GM21447 (cell line): ENCODE measurements around the gene NAA38.
"Not testable (repeated sequence)": the region's sequence is repeated elsewhere in the genome, so short reads cannot be mapped to it uniquely, and the experiment has no call there.

Source experiments
- ATAC-seq: cut with Tn5 transposase; IDR thresholded peaks from one replicate; pipeline ENCODE4 v1.9.1; 2021; ENCODE audit not compliant: unreplicated experiment

The NAA38 gene

DNA sequence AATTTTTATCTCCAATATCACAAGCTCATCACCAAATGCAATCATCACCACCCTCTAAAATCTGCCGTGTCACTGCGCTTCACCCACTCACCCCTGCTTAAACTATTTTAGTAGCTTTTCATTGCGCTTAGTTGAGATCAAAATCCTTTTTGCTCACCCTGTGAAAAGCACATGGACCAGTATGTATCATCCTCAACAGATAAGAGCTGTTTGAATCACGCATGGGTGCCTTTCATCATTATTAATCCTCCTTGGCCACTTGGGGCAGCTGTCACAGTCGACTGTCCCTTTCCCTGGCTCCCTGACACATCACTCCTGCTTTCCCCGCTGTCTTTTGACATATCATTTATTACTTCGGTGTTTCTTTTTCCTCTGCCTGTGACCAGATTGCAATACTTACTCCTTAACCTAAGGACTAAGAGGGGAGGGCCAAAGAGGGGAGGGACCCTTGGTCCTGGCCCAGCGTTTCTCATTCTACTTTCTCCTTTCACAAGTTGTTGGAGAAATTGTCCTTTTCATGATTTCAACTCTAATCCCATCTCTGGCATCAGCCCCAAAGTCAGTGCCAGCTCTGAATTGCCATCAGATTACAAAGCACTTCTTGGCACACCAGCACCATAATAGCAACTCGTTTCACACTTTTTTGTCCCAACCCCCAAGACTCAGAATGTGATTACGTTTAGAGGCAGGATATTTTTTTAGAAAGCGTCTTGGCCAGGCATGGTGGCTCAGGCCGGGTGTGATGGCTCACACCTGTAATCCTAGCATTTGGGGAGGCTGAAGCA, 32.0 kb downstream of the NAA38 start:
- ATAC-seq = no peak

DNA sequence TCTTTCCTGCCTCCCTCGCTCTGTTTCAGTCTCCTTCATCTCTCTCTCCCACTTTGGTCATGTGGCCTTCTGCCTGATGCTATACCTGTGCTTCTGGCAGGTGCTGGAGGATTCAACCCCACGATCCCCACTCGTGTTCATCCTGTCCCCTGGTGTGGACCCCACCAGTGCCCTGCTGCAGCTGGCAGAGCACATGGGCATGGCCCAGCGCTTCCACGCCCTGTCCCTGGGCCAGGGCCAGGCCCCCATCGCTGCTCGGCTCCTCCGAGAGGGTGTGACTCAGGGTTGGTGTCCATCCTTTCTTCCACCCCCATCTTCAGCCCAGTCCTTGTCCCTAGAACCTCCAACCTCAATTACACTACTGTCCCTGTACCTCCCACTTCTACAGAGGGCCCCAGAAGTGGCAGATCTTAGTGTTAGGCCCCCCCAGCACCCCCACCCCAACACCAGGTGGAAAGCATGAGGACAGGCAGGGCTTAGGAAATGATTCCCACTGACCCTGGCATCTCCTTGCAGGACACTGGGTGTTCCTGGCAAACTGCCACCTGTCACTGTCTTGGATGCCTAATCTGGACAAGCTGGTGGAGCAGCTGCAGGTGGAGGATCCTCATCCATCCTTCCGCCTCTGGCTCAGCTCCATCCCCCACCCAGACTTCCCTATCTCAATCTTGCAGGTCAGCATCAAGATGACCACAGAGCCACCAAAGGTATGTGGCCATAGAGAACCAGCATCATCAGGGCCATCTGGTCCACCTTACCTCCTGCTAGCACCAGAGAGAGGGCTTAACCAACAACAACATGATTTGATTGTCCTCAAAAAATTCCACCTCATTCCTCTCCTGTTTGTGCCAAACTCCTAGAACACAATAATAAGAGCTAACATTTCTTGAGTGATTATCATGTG, 33.1 kb downstream of the NAA38 start:
- no peak for ATAC-seq

DNA sequence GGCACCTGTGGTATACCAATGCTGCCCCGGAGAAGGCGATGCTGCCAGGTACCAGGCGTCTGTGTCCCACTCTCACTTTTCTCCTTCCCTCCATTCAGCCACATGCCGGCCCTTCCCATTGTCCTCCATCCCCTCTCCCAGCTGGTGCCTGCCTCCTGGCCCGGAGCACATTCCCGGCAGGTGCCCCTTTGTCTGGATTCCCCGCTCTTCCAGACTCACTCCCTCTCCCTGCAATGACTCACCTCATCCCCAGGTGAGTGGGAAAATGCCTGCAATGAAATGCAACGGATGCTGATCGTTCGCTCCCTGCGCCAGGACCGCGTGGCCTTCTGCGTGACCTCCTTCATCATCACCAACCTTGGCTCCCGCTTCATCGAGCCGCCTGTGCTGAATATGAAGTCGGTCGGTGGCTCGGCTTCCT, 33.8 kb downstream of the NAA38 start:
- ATAC-seq = no peak

DNA sequence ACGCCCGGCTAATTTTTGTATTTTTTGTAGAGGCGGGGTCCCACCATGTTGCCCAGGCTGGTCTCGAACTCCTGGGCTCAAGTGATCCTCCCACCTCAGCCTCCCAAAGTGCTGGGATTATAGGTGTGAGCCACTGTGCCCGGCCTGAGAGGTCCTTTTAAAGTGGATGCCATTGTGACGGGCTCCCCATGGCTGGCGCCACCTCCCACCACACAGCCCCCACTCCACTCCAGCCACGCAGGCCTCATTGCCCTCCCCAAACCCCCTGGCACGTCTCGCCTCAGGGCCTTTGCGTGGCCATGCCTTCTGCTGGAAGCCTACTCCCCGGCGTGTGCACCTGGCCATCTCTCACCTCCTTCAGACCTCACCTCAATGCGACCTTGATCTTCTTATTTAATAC, 35.2 kb downstream of the NAA38 start:
- ATAC-seq = no peak

DNA sequence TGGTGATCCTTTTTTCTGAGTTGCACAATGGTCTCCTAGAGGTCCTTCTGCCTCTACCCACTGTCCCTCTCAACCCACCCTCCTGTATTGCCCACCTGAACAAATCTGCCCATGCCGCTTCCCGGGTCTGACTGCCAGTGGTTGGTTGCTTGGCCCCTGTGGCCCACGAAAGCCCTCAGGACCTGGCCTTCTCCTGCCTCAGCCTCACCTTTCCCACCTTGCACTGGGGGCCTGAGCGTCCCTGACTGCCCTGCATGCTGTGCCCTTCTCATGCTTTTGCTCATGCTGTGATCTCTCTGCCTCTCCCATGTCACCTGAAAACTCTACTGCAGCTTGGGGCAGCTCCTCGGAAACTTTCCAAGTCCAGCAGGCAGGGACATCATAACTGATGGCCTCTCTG, 37.1 kb downstream of the NAA38 start:
- no peak for ATAC-seq

DNA sequence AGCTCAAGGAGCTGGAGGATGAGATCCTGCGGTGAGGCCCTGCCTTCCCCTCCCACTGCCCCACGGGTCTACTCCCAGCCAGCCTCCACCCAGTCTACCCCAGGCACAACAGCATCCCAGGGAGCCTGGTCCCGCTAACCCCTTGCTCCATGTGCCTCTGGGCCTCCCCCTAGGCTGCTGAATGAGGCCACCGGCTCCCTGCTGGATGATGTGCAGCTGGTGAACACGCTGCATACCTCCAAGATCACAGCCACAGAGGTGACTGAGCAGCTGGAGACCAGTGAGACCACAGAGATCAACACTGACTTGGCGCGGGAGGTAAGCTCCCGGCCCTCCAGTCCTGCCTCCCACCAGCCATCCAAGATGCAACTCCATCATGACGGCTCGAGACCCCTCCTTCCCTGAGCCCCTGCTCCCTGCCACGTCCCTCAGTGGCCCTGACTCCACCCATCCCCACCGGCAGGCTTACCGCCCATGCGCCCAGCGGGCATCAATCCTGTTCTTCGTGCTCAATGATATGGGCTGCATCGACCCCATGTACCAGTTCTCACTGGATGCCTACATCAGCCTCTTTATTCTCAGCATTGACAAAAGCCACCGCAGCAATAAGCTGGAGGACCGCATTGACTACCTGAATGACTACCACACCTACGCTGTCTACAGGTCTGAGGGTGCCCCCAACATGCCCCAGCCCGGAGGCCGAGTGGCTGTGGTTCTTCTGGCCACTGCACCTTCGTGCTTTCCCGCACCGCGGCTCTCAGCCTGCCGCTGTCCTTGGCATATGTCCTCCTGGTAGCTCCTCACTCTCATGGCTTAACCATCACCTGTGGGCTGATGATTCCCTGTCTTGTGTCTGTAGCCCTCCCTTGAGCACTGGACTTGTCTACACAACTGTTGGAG, 38.4 kb downstream of the NAA38 start:
- no peak for ATAC-seq

DNA sequence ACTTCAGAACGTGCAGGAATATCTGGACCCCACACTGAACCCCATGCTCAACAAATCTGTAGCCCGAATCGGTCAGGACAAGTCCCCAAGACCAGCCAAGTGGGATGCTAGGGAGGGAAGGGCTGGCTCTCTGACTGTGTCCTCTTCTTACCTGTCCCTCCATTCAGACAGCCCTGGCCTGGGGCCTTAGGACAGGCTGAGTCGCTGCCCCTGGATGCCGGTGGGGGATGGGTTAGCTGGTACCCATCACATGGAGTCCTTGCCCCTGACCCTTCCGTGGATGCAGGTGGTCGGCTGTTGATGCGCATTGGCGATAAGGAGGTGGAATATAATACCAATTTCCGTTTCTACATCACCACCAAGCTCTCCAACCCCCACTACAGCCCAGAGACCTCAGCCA, 39.3 kb downstream of the NAA38 start:
- ATAC-seq = no peak

DNA sequence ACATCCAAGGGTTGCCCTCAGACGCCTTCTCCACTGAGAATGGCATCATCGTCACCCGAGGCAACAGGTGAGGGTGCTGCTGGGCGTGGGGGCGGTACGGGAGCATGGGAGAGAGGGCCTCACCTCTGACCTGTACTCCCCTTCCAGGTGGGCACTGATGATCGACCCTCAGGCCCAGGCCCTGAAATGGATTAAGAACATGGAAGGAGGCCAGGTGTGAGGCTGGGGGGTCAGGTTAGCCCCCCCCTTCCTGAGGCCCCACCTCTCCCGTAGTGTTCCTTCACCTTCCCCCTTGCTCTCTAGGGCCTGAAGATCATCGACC, 39.8 kb downstream of the NAA38 start:
- ATAC-seq = no peak

DNA sequence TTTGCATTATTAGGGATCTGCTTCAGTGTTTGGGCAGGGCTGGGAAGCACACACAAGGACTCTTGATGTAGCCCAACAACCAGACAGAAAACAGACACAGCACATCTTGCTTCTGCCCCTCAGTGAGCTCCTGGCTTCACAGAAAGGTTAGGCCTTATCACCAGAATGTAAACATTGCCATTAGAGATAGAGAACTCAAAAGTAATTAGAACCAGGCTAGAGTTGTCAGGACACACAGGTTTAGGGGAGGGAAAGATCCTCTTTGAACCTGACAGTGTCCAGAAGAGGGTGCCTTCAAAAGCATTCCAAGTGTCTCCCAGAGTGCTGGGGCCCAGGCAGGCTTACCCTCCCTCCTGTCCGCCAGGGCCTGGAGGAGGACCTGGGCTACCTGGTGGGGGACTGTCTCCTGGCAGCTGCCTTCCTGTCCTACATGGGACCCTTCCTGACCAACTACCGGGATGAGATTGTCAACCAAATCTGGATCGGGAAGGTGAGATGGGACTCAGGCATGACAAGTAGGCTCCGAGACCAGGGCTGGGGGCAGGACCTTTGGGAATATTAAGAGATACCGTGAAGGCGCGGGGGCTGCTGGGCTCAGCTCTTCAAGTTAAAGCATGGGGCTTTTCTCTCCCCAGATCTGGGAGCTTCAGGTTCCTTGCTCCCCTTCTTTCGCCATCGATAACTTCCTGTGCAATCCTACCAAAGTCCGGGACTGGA, 40.3 kb downstream of the NAA38 start:
- no peak for ATAC-seq

DNA sequence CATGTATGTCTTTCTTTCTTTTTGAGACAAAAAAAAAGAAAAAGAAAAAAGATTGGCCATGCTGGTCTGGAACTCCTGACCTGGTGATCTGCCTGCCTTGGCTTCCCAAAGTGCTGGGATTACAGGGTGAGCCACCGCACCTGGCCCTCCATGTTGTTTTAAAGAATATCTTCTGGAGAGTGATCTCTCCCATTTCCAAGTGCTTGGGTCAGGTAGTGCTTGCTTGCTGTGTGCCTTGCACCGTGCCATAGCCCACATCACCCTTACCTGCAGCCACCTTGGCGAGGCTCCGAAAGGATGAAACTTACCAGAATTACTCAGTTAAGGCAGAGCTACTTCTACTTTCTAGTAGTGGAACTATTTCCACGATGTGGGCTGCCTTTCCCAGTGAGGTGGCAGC, 42.4 kb downstream of the NAA38 start:
- ATAC-seq = no peak

DNA sequence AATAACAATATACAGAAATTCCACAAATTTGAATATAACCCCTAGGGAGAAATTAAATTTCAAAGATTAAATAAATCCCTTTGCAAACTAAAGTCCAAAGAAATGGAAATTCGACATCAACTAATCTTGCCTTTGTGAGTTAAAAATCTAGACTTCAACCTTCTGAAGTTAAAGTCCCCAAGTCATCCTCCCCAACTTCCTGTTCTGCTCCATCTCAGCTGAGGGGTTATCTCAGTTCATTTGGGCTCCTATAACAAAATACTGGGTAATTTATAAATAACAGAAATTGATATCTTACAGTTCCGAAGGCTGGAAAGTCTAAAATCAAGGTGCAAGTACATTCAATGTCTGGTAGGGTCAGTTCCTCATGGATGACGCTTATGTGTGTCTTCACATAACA, 46.1 kb downstream of the NAA38 start:
- no peak for ATAC-seq

DNA sequence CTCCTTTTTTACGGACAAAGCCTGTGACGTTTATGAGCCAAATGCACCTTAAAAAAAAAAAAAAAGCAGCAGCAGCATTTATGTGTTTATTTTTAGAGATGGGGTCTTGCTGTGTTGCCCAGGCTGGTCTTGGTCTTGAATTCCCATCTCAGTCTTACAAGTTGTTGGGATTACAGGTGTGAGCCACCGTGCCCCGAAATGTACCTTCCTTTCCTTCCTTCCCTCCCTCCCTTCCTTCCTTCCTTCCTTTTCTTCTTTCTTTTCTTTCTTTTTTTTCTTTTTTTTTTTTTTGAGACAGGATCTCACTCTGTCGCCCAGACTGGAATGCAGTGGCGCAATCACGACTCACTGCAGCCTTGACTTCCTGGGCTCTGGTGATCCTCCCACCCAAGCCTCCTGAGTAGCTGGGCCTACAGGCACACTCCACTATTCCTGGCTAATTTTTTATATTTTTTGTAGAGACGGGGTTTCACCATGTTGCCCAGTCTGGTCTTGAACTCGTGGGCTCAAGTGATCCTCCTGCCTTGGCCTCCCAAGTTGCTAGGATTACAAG, 47.5 kb downstream of the NAA38 start:
- ATAC-seq = not testable (repeated sequence)

DNA sequence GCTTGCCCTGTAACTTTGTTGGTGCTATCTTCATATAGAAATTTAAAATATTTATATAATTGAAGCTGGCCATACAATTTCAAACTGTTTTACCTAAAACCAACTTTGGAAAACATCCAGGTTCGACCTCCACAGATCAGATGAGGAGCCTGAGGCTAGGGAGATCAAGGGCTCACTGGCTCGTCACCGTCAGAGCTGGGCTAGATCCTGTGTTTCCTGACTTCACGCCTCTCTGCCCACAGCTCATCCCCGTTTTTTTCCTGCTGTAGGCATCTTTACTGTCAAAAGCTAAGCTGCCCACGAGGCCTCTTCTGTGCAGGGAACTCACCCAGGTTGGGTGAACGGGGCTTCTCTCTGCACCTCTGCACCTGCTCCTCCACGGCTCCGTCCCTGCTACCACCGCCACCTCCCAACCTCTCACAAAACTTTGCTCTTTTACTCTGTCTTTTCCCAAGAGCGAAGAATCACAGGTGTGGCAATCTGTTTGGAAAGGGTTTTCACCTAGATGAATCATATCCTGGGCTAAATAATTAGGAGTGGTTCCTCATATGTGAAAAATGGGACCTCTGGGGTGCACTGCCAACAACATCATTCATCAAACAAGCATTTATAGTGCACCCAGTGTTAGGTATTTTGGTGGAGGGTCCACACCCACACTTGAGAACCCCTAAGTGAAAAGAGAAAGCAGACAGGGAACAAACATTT, 48.1 kb downstream of the NAA38 start:
- ATAC-seq = no peak

DNA sequence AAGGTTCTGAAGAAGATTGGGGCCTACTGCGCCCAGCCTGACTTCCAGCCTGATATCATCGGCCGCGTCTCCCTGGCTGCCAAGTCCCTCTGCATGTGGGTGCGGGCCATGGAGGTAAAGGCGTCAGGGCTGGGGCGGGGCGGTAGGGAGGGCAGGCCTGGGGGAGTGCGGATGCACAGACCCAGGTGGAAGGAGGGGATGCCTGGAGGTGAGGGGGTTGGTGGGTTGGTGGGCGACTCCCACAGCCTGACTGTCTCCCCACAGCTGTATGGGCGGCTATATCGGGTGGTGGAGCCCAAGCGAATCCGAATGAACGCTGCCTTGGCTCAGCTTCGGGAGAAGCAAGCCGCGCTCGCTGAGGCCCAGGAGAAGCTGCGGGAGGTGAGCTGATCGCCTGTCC, 50.2 kb downstream of the NAA38 start:
- ATAC-seq = no peak
